ENCODE data around the gene KCTD14. TPM values are rescaled to one million over a fixed set of nuclear protein-coding genes. Genes with fewer than 3 reads are reported as not detected.

Gene KCTD14
- 1 to 10 TPM; 2.5 to 4.5 (median 2.6) TPM for total RNA-seq
- 10 to 100 TPM; 11.6 to 22.8 (median 15.0) TPM for polyA plus RNA-seq

GRCh38 chr11:78022397-78023396 lies at the start of gene KCTD14:
KCTD14 (minus strand) TSS chr11:78023276; CDS start chr11:78023249, 27 bp downstream.
- DNase-seq: peak; percentile 66
- Histone ChIP-seq H3K4me1 (peaks cover 0 to 7% (median 5%) of the 10 kb centered on the region in 4 donors), H3K4me3 (peak within 1 kb of the TSS; percentile 32 to 55 (median 49)), H3K27me3 (peaks cover 0 to 7% (median 0%) of the 10 kb centered on the region in 3 donors), H3K9me3 (no peaks in the 10 kb centered on the region), H3K36me3 (no peaks in the 10 kb centered on the region), H3K27ac (peak within 1 kb of the TSS; percentile 31 to 63 (median 52))
- 4 to 15% methylated on average over 37 of the region's 37 CpGs for WGBS, 2 donors
- intact Hi-C loops (cut with DNase I): no loop called here
- TF ChIP-seq POLR2AphosphoS5 (IDR thresholded peaks at IDR 0.05) (peak in 1 of 4 donors; percentile 47), EP300 (IDR thresholded peaks at IDR 0.05) (no peak)

- intact Hi-C loops (cut with DNase I): no loop called here
- TF ChIP-seq POLR2A (IDR thresholded peaks at IDR 0.05): no peak
- no peak for TF ChIP-seq CTCF (IDR thresholded peaks at IDR 0.05)
- TF ChIP-seq POLR2AphosphoS5 (IDR thresholded peaks at IDR 0.05): no peak
- no peak for TF ChIP-seq EP300 (IDR thresholded peaks at IDR 0.05)
- peaks cover 0 to 52% (median 7%) of the 10 kb centered on the region in 4 donors for H3K36me3 ChIP-seq
These were observed 49.4 kb upstream of the KCTD14 start for GRCh38 chr11:78072455-78072854.

GRCh38 chr11:78071717-78072116 lies 48.6 kb upstream of the KCTD14 start:
- Histone ChIP-seq H3K36me3 (peaks cover 0 to 55% (median 7%) of the 10 kb centered on the region in 4 donors), H3K9me3 (no peaks in the 10 kb centered on the region), H3K27ac (no peak overlapping the region), H3K4me3 (no peak overlapping the region), H3K4me1 (peaks cover 0 to 33% (median 12%) of the 10 kb centered on the region in 4 donors), H3K27me3 (no peaks in the 10 kb centered on the region)
- TF ChIP-seq POLR2AphosphoS5 (IDR thresholded peaks at IDR 0.05): no peak
- TF ChIP-seq POLR2A (IDR thresholded peaks at IDR 0.05): no peak
- no peak for TF ChIP-seq CTCF (IDR thresholded peaks at IDR 0.05)
- no peak for TF ChIP-seq EP300 (IDR thresholded peaks at IDR 0.05)
- no peak for DNase-seq
- WGBS, 2 donors: 74 to 82% methylated on average over 3 of the region's 3 CpGs
- intact Hi-C loops (cut with DNase I): no loop called here

More at GRCh38 chr11:78072455-78072854, 49.4 kb upstream of the KCTD14 start:
- Histone ChIP-seq H3K27ac (no peak overlapping the region), H3K27me3 (no peaks in the 10 kb centered on the region), H3K9me3 (no peaks in the 10 kb centered on the region), H3K4me1 (peaks cover 0 to 40% (median 19%) of the 10 kb centered on the region in 4 donors), H3K4me3 (no peak overlapping the region)
- DNase-seq: no peak
- WGBS, 2 donors: 93 to 94% methylated on average over 4 of the region's 4 CpGs

- 94 to 95% methylated on average over 2 of the region's 2 CpGs for WGBS, 2 donors
These were observed 47.5 kb upstream of the KCTD14 start for GRCh38 chr11:78070621-78071020.

More at GRCh38 chr11:78070621-78071020, 47.5 kb upstream of the KCTD14 start:
- Histone ChIP-seq H3K27ac (no peak overlapping the region), H3K9me3 (no peaks in the 10 kb centered on the region), H3K27me3 (no peaks in the 10 kb centered on the region), H3K36me3 (peaks cover 0 to 55% (median 7%) of the 10 kb centered on the region in 4 donors), H3K4me1 (peaks cover 0 to 22% (median 5%) of the 10 kb centered on the region in 4 donors), H3K4me3 (no peak overlapping the region)
- no peak for DNase-seq
- TF ChIP-seq CTCF (IDR thresholded peaks at IDR 0.05): no peak
- TF ChIP-seq POLR2A (IDR thresholded peaks at IDR 0.05): no peak
- TF ChIP-seq POLR2AphosphoS5 (IDR thresholded peaks at IDR 0.05): no peak
- no peak for TF ChIP-seq EP300 (IDR thresholded peaks at IDR 0.05)
- intact Hi-C loops (cut with DNase I): no loop called here
